GM19438 (cell line): ENCODE measurements around the gene METTL23.
A peak's percentile ranks its signal among the peaks of the same experiment; 100 is the strongest.

Experiments
- ATAC-seq: cut with Tn5 transposase; IDR thresholded peaks from one replicate; pipeline ENCODE4 v1.9.1; 2021; ENCODE audit warnings: low read depth; ENCODE audit not compliant: unreplicated experiment

The METTL23 gene, protein sequence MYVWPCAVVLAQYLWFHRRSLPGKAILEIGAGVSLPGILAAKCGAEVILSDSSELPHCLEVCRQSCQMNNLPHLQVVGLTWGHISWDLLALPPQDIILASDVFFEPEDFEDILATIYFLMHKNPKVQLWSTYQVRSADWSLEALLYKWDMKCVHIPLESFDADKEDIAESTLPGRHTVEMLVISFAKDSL

DNA sequence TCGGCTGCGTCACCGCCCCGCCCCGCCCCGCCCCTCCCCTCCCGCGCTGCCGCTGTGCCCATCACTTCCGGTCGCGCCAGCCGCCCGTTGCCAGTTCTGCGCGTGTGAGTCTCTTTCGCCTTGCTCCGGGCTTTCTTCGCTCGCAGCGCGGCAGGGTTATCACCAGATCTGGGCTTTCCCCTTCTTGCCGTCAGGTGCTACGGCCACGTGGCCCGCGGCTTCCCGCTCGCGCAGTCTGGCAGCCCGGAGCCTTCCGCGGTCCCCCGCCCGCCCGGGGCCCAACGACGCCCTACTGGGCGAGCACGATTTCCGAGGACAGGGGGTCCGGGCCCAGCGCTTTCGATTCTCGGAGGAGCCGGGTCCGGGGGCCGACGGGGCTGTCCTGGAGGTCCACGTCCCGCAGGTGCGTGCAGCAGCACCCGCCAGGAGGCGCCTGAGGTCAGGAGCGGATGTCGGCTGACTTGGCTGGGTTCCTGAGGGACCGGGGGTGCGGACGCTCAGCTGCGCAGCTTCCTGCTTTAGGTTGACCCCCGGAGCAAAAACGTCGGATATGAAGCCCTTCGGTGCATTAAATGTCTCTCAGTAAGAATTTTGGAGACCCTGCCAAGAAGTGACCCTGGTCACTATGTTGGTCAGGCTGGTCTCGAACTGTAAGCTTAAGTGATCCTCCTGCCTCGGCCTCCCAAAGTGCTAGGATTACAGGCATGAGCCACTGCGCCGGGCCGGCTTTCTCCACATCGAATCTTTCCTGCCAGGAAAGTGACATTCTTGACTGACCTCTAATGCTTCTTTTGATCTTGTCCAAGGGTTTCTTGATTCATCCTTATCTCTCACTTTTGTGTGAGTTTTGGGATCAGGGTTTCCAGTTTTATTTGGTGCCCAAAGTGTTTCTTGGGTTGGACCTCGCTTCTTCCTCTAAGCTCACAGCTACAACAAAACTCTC is at the start of gene METTL23:
TSS of gene METTL23 (plus strand) at position 64 of the 943 bp plus-strand sequence. CDS start 2,872 bp downstream, outside the sequence.
- ATAC-seq: peak; percentile 38

DNA sequence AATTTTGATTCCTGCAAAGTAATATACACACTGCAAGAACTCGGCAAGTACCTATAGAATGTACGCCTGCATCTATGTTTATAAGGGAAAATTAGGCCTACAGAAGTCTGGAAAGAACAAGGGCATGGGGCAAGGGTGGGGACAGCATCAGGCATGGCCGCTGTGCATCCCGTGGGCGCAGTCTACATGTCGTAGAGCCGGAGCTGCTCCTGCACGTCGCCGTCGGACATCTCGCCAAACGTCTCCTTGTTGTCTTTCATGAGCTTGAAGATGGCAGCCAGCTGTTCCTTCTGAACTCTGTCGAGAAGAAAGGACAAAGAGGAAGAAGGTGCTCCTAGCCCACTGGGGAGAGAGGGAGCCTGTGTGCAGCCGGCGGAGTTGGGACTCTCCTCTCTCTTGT is 49.2 kb upstream of the METTL23 start:
- no peak for ATAC-seq

DNA sequence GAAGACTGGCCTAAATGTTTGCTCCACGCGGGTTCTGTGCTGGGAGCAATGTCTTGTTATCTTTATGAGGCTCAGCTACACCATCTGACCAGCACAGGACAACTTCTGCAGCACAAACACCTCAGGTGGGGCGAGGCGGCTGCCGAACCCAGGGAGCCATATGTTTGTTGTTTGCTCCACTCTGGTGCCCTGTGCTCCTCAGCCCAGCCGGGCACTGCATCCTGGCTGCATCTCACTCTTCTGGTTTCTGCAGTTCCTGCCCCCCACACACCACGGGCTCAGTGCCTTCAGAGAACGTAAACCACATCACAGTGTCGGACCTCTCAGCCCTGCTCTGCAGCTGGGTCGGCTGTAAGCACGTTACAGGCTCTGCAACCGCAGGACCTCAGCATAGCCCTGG is 48.3 kb upstream of the METTL23 start:
- no peak for ATAC-seq

DNA sequence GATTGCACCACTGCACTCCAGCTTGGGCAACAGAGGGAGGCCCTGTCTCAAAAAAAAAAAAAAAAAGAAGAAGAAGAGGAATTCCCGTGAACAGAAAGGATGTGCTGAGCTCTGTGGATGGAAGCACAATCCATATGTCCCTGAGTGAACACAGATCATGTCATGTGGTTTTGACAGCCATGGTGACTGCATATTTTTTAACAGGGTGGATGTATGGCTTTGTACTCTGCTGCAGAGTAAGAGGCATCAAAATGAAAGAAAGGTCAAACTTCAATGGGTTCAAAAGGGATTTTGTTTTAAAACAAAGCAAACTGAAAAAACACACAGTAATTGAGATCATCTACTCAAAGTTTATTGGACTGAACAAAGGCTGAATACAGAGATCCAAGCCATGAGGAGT is 47.4 kb upstream of the METTL23 start:
- no peak for ATAC-seq

DNA sequence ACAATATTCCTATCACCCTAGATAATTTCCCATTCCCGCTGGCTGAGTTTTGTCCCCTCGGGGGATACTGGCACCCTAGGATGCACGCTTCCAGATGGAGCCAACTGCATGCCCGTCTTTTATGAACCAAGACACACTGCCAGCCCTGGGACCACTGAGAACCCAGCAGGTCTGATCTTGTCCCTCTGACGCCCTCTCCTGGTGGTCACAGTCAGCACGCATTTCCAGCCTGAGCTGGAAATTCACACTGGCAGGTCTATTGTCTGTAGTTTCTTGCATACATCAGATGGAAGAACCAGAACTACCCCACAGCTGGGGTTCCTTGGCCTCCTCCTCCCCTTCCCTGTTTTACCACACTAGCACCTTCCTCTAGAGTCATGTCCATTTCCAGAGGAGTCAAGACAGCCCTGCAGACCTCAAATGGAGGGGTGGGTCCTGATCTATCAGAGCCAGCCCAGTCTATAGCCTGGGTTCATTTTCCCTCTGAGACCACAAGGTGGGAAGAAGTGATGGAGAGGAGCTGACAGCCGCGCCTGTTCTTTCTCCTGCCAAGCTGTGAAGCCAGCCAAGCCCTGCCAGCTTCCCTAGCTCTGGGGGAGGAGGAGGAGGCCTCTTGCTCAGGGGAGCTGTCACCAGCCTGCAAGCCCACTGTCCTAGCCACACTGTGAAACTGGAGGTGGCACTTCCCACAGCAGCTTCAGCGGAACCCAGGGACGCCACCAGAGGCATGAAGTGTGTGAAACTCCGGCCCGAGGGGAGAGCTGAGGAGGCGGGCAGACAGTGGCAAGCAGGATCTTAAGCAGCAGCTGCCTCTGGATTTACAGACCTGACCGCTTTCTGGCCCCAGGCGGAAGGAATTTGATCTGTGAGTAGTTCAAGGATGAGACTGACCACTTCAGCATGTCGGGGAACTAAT is 45.2 kb upstream of the METTL23 start:
- no peak for ATAC-seq

DNA sequence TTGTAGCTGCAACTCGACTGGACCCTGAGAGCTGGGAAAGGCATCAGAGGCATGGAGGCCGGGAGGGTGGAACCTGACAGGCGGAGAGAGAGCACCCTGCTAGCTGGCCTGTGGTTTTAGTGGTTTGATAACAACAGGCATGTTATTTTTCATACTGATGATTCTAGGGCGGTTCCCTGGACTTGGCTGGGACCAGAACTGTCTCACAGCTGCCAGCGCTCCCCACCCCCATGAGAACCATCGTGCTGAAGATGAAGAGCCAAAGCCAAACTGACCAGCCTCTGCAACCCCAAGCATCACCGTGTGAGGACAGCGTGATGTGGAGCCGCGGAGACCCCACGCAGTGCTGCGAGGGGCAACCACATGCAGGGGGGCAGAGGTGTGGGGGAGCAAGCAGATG is 44.3 kb upstream of the METTL23 start:
- no peak for ATAC-seq

DNA sequence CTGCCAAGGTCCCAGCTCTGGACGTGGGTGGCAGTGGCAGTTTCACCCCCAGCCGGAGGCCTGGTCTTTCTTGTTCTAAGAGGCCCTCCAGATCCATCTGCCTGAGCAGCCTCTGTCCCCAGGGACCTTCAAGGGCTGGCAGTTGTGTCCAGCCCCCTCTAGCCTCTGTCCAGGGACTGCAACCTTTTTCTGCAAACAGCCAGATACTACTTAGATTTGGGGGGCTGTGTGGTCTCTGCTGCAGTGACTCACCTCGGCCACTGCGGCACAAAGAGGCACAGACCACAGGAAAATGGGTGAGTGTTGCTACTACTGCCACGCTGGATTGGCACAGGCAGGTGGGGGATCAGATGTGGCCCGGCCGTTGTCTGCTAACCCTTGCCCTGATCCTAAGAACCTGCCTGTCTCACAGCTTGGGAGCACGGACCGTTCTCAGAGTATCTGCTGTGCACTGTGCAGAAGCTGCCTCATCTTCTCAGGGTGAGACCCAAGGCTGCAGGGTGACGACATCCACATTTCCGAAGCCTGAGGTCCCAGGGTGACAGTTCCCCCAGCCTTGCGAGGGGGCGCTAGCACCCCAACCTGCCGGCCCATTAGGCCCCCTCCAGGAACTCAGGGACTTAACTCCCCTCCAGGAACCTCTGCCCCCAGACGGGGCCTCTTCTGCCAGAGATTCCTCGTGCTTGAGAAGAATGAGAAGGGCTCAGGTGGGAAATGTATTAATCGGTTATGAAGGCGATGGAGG is 43.5 kb upstream of the METTL23 start:
- ATAC-seq: no peak

DNA sequence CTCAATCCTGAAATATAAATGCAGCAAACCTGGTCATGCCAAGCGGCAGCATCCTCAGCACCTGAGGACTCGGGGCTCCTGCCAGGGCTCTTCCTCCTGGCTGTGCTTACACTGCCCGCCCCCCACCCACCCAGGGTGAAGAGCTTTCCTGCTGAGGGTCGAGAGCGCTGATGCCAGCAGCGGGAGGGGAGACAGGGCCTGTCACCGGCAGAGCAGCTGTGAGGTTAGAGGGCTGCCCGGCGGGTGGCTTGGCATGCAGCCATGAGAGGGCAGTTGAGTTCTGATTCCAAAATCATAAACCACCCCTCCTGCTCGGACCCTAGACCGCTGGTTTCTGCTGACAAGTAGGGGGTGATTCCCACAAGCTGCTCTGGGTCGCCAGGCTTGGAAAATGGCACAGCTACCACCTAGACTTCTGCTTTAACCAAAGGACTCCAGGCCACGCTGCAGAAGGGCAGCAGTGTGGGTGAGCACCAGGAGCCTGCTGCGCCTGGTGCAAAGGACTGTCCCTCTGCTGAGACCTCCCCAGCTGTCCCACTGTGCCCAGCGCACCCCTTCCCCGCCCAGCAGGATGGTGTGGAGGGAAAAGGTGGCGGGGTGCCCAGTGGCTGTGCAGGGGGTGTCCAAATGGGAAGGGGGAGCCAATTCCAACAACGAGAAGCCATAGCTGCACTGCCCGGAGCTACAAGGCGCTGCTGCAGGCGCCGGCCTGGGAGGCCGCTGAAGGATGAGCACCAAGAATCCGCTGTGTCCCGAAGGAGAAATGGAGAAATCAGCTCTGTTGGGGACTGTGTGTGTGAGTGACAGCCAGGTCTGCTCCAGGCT is 42.5 kb upstream of the METTL23 start:
- ATAC-seq: no peak

DNA sequence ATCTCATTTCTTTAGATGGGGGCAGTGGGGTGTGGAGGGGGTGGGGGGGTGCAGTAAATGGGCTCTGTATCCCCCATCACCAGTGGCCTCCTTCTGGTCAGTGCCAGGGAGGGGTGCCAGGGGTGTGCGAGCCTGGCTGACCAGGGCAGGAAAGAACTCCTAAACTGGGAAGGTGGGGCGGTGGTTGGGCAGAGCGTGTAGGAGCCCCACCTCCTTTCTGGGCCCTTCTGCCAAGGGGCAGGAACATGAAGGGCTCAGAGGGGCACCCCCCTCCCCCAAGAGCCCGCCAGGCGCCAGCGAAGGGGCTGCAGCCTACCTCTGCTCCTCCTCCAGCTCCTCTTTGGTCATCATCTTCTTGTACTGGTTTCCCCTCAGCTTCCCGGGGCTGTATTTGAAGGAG is 41.9 kb upstream of the METTL23 start:
- ATAC-seq: no peak

DNA sequence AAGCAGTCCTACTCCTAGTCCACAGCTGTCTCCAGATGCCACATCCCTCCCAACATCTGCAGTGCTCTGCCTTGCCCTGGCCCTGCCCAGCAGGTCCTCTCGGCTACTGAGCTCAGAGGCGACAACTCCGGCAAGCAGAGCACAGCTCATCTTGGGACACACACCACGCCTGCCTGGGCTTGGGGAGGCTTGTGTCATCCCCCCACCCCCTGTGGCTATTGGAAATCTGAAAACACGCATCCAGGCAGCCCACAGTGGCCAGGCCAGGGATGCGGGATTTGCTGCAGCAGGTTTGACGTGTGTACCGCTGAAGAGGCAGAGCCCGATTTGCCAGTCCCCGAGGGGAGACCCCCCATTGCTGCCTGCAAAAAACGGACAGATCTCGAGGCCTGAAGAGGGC is 41.3 kb upstream of the METTL23 start:
- ATAC-seq: no peak

DNA sequence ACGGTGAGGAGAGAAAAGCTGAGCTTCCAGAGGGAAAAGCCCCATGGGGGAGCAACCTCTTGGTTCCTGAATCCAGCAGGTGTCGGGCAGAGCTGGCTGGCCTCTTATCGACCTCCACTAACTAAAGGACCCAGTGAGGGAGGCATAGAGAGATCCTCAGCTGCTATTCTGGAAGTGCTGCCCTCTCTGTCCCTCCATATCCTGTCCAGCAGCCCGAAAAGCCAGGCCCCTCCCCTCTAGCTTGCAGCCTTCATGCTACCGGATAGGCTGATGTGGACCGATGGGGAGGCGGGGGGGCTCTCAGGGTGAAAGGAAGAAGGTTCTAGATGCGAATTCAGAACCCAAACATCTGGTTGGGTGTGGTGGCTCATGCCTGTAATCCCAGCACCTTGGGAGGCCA is 40.8 kb upstream of the METTL23 start:
- ATAC-seq: no peak

DNA sequence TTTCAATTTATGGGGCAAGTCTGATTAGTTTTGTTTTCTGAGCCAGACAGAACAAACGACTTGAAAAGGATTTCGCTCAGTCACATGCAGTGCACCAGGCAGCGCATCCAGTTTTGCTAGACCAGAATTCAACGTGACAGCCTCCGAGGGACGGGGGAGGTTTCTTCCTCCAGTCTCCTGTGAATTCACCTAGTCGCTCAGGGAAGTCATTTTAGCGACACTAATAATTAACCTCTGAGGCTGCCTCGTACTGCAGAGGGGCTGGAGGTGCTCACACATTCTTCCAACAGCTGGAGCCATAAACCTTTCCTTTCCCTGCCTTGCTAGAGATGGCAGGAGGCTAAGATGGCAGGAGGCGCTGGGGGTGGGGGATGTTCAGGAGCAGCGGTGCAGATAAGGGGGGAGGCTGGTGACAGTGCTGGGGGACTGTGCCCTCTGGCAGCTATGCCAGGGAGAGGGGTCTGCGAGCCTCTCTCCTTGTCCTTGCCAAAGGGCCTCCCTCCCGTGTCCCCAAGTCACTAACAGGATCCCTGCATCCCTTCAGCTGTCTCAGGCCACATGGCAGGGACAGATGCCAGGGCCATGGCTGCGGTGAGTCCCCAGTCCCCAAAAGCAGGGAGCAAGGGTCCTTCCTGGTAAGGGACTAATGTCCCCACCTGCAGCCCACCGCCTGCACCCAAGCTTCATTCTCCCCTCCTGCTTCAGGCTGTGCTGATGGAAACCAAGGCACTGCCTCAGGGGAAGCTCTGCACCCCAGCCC is 39.9 kb upstream of the METTL23 start:
- no peak for ATAC-seq

DNA sequence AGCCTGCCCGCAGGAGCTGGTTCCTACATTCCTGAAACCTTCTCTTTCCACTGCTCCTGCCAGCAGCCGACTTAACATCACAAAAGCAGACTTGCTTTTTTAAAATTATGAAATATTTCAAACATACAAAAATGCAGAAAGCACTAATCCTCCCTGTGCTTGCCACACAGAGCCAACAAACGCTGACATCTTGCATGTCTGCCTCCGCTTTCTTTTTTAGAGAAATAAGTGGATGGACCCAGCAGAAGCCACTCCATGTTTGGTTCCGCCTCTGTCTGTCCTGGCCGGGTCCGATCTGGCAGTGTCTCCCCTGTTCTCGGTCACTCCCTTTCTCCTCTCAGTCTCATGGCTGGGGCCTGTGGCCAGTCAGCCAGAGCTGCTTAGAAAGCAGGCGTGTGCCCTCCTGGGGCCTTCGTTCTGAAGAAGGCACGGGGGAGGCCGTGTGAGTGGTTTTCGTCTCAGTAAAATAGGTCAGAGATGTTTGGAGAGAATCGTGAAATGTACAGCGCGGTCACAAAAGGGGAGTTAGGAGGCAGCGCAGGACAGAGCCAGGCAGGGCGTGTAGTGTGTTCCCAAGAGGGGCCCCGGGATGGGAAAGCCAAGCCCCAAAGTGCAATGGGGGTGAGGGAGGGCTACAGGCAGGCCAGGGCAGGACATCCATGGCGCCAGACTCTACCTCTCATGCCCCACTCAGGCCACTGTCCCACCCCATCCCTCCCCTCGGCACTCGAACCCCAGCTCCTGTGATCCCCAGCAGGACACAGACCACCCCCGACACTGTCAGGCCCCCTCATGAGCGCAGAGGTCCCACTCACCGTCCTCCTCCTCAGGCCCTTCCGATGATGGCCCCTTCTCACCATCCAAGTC is 39.1 kb upstream of the METTL23 start:
- no peak for ATAC-seq

DNA sequence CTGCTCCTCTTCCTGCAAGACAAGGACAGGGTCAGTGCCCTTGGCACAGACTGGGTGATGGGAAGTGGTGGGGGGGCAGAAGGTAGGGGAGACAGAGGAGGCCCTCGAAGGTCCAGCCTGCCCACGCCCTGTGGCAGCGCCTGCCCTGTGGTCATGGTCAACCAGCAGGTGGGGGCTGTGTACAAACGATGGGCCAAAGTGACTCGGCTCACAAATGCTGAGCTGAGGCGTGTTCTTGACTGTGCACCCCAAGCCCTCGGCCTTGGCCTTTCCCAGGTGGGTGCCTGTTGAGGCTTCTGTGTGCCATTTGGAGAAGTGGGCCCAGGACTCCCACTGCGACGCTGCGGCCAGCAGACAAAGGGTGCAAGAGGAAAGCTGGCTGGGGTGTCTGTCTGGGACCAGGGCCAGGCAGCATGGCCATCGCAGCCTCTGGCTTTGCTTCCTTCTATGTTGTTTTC is 38.4 kb upstream of the METTL23 start:
- no peak for ATAC-seq

DNA sequence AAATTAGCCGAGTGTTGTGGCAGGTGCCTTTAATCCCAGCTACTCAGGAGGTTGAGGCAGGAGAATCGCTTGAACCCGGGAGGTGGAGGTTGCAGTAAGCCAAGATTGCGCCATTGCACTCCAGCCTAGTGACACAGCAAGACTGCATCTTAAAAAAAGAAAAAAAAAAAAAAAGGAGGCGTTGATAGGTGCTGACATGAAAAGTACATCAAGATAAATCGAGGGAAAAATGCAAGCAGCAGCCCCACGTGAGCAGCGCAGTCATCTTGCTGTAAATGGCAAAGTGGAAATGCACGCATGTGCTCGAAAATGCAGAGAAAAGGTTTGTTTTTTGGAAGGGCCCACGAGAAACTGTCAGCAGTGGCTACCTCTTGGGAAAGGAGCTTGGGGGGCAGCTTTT is 36.8 kb upstream of the METTL23 start:
- no peak for ATAC-seq

DNA sequence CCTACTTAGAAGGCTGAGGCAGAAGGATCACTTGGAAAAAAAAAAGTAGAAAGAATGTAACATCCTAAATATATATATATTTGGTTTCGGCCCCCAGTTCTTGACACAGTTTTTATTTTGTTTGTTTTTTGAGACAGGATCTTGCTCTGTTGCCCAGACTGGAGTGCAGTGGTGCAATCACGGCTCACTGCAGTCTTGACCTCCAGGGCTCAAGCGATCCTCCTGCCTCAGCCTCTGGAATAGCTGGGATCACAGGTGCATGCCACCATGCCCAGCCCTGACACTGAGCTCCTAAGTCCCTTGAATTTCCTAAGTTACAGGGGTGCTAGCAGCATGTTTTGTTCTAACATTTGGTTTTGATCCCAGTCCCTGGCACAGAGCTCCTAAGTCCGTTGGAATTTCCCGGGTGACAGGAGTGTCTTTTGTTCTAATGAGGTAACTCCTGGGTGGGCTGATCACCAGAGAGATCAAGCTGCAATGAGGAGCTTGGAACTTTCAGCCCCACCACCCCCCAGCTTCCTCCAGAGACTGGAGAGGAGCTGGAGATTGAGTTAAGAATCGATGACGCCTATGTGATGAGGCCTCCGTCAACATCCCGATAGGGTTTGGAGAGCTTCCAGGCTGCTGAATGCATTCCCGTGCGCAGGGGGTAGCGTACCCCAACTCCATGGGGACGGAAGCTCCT is 35.9 kb upstream of the METTL23 start:
- ATAC-seq: no peak
